Urinary bladder (tissue), 4 donors: ENCODE data around the gene HTT-AS. TPM values are rescaled to one million over a fixed set of nuclear protein-coding genes. Genes with fewer than 3 reads are reported as not detected.
A peak's percentile ranks its signal among the peaks of the same experiment; 100 is the strongest.
"Not testable (repeated sequence)": the region's sequence is repeated elsewhere in the genome, so short reads cannot be mapped to it uniquely, and the experiment has no call there.

Source experiments
- DNase-seq: peaks from one replicate; pipeline ENCODE4 v3.0.0-alpha.2; 2015; ENCODE audit errors: extremely low spot score
- H3K27ac ChIP-seq: one replicate; pipeline ENCODE4 v1.5.1; 2013; ENCODE audit warnings: low read depth, mild to moderate bottlenecking, moderate library complexity
- H3K36me3 ChIP-seq: one replicate; pipeline ENCODE4 v1.6.1; 2013; ENCODE audit warnings: mild to moderate bottlenecking, moderate library complexity; ENCODE audit not compliant: insufficient read depth
- H3K4me1 ChIP-seq: one replicate; pipeline ENCODE4 v1.6.1; 2013; ENCODE audit warnings: mild to moderate bottlenecking, moderate library complexity; ENCODE audit not compliant: insufficient read depth
- H3K4me3 ChIP-seq: one replicate; pipeline ENCODE4 v1.5.1; 2013; ENCODE audit warnings: low read depth, low read length
- WGBS: extraction: QIAGEN DNeasy Blood & Tissue Kit; methylation state at CpG from one replicate; pipeline ENCODE4 v1.1.7; 2013; 5-methylcytosine and 5-hydroxymethylcytosine counted together
- polyA plus RNA-seq: library from polyadenylated mRNA; stranded (reverse); fragments of 200-250 nt; gene quantifications from one replicate; pipeline ENCODE4 v1.2.3, GENCODE V29; 2013
- total RNA-seq: library from RNA; depleted of rRNA; stranded (reverse); fragments of >200 nt; gene quantifications from one replicate; pipeline ENCODE4 v1.2.3, GENCODE V29; 2014
- donor health status: healthy with polysubstance abuse.
- donor health status: healthy.

HTT-AS gene
- total and polyA plus RNA-seq, 2 donors: not detected

DNA sequence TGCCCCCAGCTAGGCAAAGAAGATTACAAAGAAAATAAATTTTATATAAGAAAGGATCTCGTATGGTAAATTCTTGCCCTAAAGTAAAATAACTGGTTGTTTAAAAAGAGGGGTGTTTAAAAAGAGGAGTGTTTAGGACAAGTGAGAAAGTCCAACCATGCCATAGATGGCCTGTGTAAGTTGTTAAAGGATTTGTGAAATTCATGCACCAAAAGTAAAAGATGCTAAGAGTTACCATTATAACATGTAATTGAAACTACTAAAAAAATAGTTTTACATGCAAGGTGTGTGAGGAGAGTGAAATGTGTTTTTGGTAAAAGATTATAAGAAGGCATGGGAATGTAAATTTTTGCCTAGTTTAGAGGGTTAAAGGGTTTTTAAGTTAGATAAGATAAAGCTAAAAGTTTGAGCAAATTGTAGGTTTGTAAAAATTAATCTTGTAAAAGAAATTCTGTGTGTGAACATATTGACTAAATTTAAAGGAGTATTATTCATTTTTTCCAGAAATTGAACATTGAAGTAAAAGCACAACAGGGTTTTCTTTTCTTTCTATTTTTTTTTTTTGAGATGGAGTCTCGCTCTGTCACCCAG lies 20.1 kb downstream of the HTT-AS start:
- WGBS: 93% methylated on average over 2 of the region's 2 CpGs

DNA sequence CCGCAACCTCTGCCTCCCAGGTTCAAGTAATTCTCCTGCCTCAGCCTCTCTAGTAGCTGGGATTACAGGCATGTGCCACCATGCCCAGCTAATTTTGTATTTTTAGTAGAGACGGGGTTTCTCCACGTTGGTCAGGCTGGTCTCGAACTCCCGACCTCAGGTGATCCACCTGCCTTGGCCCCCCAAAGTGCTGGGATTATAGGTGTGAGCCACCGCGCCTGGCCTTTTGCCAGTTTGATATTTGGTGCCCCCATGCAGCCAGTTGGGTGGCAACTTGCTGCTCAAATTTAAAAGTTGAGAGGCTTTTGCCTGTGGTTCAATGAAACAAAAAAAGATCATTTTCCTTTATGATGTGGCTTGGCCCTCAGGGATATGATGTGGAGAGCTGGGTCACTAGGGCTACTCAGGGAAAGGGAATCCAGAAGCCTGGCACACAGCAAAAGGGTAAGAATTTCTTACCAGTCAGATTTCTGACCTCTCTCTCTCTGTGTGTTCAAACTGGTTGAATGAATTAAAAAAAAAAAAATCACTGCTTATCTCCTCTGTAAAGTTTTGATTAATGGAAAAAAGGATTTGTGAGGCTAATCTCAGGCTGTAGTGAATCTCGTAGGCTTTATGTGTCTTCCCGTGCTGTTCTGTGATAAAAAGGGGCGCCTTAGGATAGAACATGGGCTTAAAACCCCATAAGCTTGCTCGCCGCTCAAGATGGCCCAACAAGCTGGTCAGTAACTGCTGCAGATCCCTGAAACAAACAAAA lies 23.0 kb downstream of the HTT-AS start:
- not testable (repeated sequence) for H3K4me1 ChIP-seq, H3K4me3 ChIP-seq
- WGBS: 64% methylated on average over 11 of the region's 12 CpGs

More for the DNA sequence above, 20.1 kb downstream of the HTT-AS start:
- H3K4me3 ChIP-seq: no peak overlapping the region
- no peak for DNase-seq
- no peaks in the 10 kb centered on the region for H3K4me1 ChIP-seq
- no peaks in the 10 kb centered on the region for H3K36me3 ChIP-seq
- no peak overlapping the region for H3K27ac ChIP-seq

DNA sequence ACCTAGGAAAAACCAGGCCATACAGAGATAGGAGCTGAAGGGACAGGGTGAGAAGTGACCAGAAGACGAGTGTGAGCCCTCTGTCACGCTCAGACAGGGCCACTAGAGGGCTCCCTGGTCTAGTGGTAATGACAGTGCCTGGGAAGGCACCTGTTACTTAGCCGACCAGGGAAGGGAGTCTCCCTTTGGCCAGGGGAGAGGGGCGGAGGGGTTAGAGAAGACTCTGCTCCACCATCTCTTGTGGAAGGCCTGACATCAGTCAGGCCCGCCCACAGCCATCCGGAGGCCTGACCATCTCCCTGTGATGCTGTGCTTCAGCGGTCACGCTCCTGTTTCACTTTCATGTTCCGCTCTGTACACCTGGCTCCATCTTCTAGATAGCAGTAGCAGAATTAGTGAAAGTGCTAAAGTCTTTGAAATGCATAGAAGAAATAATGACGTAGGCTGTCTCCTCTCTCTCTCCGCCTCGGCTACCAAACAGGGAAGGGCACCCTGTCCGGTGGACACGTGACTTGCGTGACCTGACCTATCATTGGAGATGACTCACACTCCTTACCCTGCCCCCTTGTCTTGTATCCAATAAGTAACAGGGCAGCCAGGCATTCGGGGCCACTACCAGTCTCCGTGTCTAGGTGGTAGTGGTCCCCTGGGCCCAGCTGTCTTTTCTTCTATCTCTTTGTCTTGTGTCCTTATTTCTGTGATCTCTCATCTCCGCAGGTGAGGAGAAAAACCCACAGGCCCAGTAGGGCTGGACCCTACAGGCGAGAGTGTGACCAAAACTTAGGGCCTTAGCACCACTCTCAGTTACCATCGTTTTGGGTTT lies 26.7 kb downstream of the HTT-AS start:
- no peak overlapping the region for H3K4me3 ChIP-seq
- H3K36me3 ChIP-seq: no peaks in the 10 kb centered on the region
- H3K27ac ChIP-seq: no peak overlapping the region
- H3K4me1 ChIP-seq: no peaks in the 10 kb centered on the region
- WGBS: 60% methylated on average over 20 of the region's 20 CpGs
- DNase-seq: no peak

More for the DNA sequence above, 23.0 kb downstream of the HTT-AS start:
- H3K36me3 ChIP-seq, H3K27ac ChIP-seq, DNase-seq: not testable (repeated sequence)

DNA sequence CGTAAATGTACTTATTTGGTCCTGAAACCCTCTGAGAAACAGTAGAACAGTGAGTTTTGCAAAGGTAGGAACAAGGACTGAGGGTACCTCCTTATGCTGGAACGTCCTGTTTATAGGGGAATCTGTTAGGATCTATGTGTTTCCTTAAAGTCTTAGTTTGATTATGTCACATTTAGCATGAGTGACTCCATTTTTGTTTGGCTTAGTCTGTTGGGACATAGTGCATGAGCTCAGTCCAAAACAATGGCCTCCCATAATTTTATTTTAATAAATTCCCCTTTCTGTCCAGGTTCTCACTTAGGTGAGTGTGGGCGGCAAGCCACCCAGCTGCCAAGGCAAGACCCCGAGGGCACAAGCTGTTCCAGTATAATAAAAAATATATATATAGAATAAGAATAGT lies 27.7 kb downstream of the HTT-AS start:
- DNase-seq: no peak
- 85% methylated on average over 4 of the region's 4 CpGs for WGBS
- Histone ChIP-seq H3K36me3 (no peaks in the 10 kb centered on the region), H3K27ac (no peak overlapping the region), H3K4me3 (no peak overlapping the region), H3K4me1 (no peaks in the 10 kb centered on the region)

GRCh38 chr4:3046162-3046561 lies 28.2 kb downstream of the HTT-AS start:
- no peak for DNase-seq
- Histone ChIP-seq H3K4me3 (no peak overlapping the region), H3K36me3 (no peaks in the 10 kb centered on the region), H3K27ac (no peak overlapping the region), H3K4me1 (no peaks in the 10 kb centered on the region)
- 77% methylated on average over 7 of the region's 7 CpGs for WGBS

- WGBS: 70% methylated on average over 22 of the region's 22 CpGs
- no peak for DNase-seq
- Histone ChIP-seq H3K4me3 (no peak overlapping the region), H3K27ac (no peak overlapping the region), H3K4me1 (no peaks in the 10 kb centered on the region), H3K36me3 (no peaks in the 10 kb centered on the region)
These were observed 29.2 kb downstream of the HTT-AS start for GRCh38 chr4:3044870-3045819.

DNA sequence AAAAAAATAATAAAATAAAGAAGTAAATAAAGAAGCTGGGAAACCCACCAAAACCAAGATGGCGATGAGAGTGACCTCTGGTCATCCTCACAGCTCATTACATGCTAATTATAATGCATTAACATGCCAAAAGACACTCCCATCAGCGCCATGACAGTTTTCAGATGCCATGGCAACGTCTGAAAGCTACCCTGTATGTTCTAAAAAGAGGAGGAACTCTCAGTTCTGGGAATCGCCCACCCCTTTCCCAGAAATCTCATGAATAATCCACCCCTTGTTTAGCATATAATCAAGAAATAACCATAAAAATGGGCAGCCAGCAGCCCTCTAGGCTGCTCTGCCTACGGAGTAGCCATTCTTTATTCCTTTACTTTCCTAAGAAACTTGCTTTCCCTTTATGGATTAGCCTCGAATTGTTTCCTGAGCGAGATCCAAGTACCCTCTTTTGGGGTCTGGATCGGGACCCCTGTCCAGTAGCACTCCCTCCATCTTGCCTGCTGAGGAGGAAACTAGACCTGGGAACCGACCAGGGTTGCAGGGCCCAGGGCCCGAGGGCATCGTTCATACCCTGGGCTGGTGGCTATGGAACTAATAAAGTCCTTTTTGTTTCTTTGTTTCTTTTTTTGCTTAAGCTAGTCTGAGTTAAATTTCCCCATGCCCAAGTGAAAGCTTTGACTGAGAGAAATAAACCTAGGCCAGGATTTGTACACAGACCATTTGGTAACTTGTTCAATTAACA lies 30.9 kb downstream of the HTT-AS start:
- Histone ChIP-seq H3K4me1 (no peaks in the 10 kb centered on the region), H3K36me3 (no peaks in the 10 kb centered on the region), H3K4me3 (no peak overlapping the region), H3K27ac (no peak overlapping the region)
- 88% methylated on average over 11 of the region's 11 CpGs for WGBS
- DNase-seq: no peak

DNA sequence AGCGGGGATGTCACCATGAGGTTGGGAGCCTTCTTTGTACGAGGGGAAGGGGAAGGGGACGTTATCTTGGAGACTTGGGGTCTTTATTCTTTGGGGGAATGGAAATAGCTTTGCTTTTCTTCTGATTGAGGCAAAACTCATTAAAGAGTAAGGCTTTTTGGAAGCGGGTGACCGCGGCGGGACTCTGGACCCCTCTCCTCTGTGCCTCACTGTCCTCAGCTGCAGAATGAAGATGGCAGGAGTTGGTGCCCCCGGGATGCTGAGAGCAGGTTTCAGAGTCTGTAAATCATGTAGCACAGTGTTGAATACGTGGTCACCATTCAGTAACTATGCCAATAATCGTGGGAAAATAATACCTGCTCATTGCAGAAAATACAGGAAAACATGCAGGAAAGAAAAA lies 32.1 kb downstream of the HTT-AS start:
- DNase-seq: no peak
- Histone ChIP-seq H3K4me1 (no peaks in the 10 kb centered on the region), H3K27ac (no peak overlapping the region), H3K36me3 (no peaks in the 10 kb centered on the region), H3K4me3 (peak overlapping the region; percentile 35)
- WGBS: 64% methylated on average over 10 of the region's 10 CpGs

DNA sequence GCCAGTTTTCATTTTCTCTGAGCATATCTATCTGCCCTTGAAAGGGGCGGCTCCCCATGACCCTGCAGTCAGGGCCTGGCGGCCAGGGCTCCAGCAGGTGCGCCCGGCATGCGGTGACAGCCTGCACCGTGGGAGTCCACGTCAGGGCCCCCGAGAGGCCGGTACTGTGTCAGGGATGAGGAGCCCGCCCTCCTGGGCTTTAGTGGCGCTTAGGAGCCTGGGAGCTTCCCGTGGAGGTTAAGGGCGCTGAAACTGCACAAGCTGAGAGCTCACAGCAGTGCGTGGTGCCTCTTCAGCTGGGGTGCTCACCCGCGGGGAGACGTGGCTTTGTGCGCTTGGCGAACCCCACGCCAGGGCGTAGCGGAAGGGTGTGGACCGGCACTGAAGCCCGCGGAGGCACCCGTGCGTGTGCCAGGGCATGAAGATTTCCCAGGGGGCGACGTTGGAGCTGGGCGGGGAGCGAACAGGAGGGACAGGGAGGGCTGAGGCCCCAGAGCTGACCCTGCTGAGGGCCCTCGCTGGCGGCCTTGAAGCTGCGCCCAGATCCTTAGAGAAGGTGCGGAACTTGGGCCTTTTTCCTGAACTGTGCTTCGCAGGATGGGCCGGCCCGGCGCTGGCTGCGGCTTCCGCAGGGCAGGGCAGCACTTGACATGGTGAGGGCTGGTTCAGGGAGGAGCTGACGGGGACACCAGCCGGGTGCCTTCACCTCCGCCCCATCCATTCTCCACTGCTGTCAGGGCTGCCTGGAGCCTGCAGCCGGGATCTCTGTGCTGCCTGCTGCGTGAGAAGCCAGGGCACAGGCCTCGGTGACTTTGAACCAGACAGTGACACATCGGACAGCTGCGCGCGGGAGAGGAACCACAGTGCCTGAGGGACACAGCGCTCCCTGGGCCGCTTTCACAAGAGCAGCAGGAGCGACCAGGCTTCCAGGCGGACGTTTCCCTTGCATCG lies 32.9 kb downstream of the HTT-AS start:
- H3K36me3 ChIP-seq: no peaks in the 10 kb centered on the region
- WGBS: 39% methylated on average over 57 of the region's 57 CpGs
- no peak for DNase-seq
- peak overlapping the region; percentile 35 for H3K4me3 ChIP-seq
- H3K27ac ChIP-seq: peak overlapping the region; percentile 13
- no peaks in the 10 kb centered on the region for H3K4me1 ChIP-seq

GRCh38 chr4:3040452-3041191 lies 33.7 kb downstream of the HTT-AS start:
- no peaks in the 10 kb centered on the region for H3K4me1 ChIP-seq
- DNase-seq: no peak
- H3K36me3 ChIP-seq: no peaks in the 10 kb centered on the region
- 90% methylated on average over 28 of the region's 28 CpGs for WGBS
- H3K4me3 ChIP-seq: no peak overlapping the region
- no peak overlapping the region for H3K27ac ChIP-seq

GRCh38 chr4:3039706-3040366 lies 34.5 kb downstream of the HTT-AS start:
- no peak for DNase-seq
- Histone ChIP-seq H3K27ac (no peak overlapping the region), H3K36me3 (no peaks in the 10 kb centered on the region), H3K4me1 (no peaks in the 10 kb centered on the region), H3K4me3 (no peak overlapping the region)
- 85% methylated on average over 8 of the region's 8 CpGs for WGBS
